ENCODE results near the gene INTS3.

The INTS3 gene

DNA sequence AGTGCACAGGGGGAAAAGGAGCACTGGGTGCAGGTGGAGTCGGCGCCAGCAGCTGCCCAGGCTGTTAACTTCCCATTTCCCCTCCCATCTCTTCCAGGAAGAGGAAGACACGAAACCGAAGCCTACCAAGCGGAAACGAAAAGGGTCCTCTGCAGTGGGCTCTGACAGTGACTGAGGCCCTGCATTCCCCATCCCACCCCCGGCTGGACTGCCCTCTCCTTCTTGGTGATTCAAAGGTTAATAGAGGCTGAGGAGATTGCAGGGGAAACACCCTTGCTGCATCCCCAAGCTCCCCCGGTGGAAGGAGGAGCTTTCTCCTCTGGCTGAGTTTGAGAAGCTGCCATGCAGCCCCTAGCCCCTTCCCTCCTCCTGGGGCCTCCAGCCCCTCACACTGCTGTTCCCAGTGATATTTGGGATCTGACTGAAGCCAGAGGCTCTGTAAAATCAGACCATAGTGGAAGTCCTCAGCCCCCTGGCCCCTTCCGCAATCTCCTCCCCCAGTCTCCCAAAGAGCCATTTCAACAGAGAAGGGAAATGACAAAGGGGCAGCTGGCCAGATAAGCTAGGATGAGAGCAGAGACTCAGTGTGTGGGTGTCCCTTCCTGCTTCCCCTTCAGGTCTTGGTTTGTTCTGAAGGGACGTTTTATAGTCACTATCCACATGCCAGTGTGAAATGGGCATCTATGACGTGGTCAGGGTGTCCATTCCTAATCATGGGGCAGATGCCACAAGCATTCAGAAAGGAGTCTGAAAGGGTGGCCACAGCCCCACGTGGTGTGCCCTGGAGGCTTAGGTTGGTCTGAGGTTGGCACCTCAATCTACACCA, 45.5 kb downstream of the INTS3 start:
- H3K4me1 ChIP-seq (ENCODE audit: control insufficient read depth, insufficient read depth, low read length), result peaks cover 4% of the 10 kb centered on the region; the same call in 1 of the 2 replicates
- no peaks in the 10 kb centered on the region for H3K27me3 ChIP-seq (ENCODE audit: control insufficient read depth, insufficient read depth, low read length)
- H3K4me3 ChIP-seq (ENCODE audit: low read length), result no peak overlapping the region
- no peaks in the 10 kb centered on the region for H3K9me3 ChIP-seq (ENCODE audit: control insufficient read depth, insufficient read depth, low read length)
- no peak overlapping the region for H3K27ac ChIP-seq (ENCODE audit: low read length)
- no peak for DNase-seq (ENCODE audit: low read depth, low spot score)
- WGBS (ENCODE audit: insufficient coverage, insufficient read length), result no CpG with 5 or more reads among the region's 12 CpGs
- H3K36me3 ChIP-seq (ENCODE audit: control insufficient read depth, insufficient read depth, low read length), result peaks cover 20% of the 10 kb centered on the region; the same call in 1 of the 2 replicates

DNA sequence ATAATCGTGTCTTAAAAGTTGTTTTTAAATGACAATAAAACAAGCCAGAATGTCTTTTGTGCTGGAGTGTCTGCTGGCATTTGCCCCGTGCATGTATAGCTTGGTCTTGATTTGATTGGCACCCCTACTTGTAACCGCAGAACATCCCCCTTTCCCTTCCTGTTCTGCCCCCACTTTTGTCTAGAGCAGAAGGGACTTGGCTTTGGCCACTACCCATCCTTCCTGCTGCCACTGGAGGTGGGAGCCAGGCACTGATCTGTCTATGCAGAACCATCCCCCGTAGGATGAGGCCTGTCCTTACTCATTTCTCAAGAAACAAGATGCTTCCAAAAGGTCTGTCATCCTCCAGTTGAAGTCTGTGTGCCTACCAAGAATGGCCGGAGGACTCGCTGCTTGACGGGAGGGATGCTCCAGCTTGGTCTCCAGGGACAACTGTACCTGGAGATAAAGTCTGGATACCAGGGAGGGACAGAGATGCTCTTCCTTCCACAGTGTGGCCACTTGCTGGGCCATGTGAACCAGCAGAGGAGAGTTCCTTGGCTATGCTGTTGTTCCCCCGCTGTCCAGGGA, 46.3 kb downstream of the INTS3 start:
- H3K4me1 ChIP-seq (ENCODE audit: control insufficient read depth, insufficient read depth, low read length), result peaks cover 4% of the 10 kb centered on the region; the same call in 1 of the 2 replicates
- WGBS (ENCODE audit: insufficient coverage, insufficient read length), result no CpG with 5 or more reads among the region's 8 CpGs
- H3K36me3 ChIP-seq (ENCODE audit: control insufficient read depth, insufficient read depth, low read length), result peaks cover 17% of the 10 kb centered on the region; the same call in 1 of the 2 replicates
- DNase-seq (ENCODE audit: low read depth, low spot score), result no peak
- H3K27me3 ChIP-seq (ENCODE audit: control insufficient read depth, insufficient read depth, low read length), result no peaks in the 10 kb centered on the region
- no peak overlapping the region for H3K27ac ChIP-seq (ENCODE audit: low read length)
- H3K4me3 ChIP-seq (ENCODE audit: low read length), result no peak overlapping the region
- no peaks in the 10 kb centered on the region for H3K9me3 ChIP-seq (ENCODE audit: control insufficient read depth, insufficient read depth, low read length)

DNA sequence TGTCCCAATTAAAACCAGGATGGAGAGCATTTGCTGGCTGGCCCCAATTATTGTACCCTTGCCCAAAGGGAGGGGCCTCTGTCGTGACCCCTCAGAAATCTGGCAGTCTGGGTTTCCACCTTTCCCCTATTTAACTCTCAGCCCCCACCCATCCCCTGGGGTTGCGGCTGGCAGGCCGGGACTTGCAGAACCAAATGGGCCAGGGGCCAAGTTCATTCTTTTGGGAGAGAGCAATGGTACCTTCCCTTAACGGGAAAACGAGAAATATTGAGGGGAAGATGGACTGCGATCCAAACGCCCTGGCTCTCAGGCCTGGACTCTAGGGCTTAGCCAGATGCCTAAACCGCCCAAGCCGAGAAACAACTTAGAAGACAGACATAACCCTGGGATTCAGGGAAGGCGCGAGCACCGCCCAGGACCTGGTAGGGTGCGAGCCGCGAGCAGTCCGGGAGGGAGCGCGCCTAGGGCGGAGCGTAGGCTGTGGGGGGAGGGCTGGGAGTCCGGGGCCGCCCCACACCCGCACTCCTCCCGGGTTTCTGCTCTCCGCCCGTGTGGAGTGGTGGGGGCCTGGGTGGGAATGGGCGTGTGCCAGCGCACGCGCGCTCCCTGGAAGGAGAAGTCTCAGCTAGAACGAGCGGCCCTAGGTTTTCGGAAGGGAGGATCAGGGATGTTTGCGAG, 47.1 kb downstream of the INTS3 start, which contains the start of gene SLC27A3:
TSS of gene SLC27A3 (plus strand) at position 628 of the 678 bp plus-strand sequence. CDS start 91 bp downstream, outside the sequence.
- H3K4me3 ChIP-seq (ENCODE audit: low read length), result peak within 1 kb of the TSS; percentile 47; the same call in 1 of the 2 replicates
- H3K36me3 ChIP-seq (ENCODE audit: control insufficient read depth, insufficient read depth, low read length), result peaks cover 17% of the 10 kb centered on the region; the same call in 1 of the 2 replicates
- no peaks in the 10 kb centered on the region for H3K9me3 ChIP-seq (ENCODE audit: control insufficient read depth, insufficient read depth, low read length)
- H3K27me3 ChIP-seq (ENCODE audit: control insufficient read depth, insufficient read depth, low read length), result no peaks in the 10 kb centered on the region
- no peak for DNase-seq (ENCODE audit: low read depth, low spot score)
- H3K4me1 ChIP-seq (ENCODE audit: control insufficient read depth, insufficient read depth, low read length), result peaks cover 4% of the 10 kb centered on the region; the same call in 1 of the 2 replicates
- H3K27ac ChIP-seq (ENCODE audit: low read length), result no peak within 1 kb of the TSS
- no CpG with 5 or more reads among the region's 35 CpGs for WGBS (ENCODE audit: insufficient coverage, insufficient read length)

DNA sequence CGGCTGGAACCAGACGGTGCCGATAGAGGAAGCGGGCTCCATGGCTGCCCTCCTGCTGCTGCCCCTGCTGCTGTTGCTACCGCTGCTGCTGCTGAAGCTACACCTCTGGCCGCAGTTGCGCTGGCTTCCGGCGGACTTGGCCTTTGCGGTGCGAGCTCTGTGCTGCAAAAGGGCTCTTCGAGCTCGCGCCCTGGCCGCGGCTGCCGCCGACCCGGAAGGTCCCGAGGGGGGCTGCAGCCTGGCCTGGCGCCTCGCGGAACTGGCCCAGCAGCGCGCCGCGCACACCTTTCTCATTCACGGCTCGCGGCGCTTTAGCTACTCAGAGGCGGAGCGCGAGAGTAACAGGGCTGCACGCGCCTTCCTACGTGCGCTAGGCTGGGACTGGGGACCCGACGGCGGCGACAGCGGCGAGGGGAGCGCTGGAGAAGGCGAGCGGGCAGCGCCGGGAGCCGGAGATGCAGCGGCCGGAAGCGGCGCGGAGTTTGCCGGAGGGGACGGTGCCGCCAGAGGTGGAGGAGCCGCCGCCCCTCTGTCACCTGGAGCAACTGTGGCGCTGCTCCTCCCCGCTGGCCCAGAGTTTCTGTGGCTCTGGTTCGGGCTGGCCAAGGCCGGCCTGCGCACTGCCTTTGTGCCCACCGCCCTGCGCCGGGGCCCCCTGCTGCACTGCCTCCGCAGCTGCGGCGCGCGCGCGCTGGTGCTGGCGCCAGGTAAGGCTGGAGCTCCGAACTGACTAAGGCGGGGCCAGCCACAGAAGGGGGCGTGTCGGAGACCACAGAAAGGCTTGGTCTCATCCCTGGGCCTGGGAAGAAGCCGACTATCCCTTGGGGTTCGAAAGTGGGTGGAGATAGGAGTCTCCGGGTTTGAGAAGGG, 47.8 kb downstream of the INTS3 start:
- no CpG with 5 or more reads among the region's 83 CpGs for WGBS (ENCODE audit: insufficient coverage, insufficient read length)

DNA sequence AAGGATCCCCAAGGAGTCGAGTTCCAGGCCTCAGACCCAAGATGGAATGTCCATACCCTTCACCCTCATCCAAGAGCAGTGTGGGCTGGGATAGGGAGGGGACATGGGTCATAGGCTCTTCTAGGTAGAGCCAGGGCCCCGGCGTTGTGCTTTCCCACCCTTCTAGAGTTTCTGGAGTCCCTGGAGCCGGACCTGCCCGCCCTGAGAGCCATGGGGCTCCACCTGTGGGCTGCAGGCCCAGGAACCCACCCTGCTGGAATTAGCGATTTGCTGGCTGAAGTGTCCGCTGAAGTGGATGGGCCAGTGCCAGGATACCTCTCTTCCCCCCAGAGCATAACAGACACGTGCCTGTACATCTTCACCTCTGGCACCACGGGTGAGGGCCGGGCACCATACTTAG, 48.5 kb downstream of the INTS3 start:
- Histone ChIP-seq H3K4me1 (ENCODE audit: control insufficient read depth, insufficient read depth, low read length) (peaks cover 4% of the 10 kb centered on the region; the same call in 1 of the 2 replicates), H3K27ac (ENCODE audit: low read length) (no peak overlapping the region), H3K4me3 (ENCODE audit: low read length) (no peak overlapping the region; the same call in 1 of the 2 replicates), H3K27me3 (ENCODE audit: control insufficient read depth, insufficient read depth, low read length) (no peaks in the 10 kb centered on the region), H3K36me3 (ENCODE audit: control insufficient read depth, insufficient read depth, low read length) (peaks cover 17% of the 10 kb centered on the region; the same call in 1 of the 2 replicates), H3K9me3 (ENCODE audit: control insufficient read depth, insufficient read depth, low read length) (no peaks in the 10 kb centered on the region)
- no peak for DNase-seq (ENCODE audit: low read depth, low spot score)
- no CpG with 5 or more reads among the region's 10 CpGs for WGBS (ENCODE audit: insufficient coverage, insufficient read length)

More for the DNA sequence above, 47.8 kb downstream of the INTS3 start:
- H3K27me3 ChIP-seq (ENCODE audit: control insufficient read depth, insufficient read depth, low read length), result no peaks in the 10 kb centered on the region
- H3K9me3 ChIP-seq (ENCODE audit: control insufficient read depth, insufficient read depth, low read length), result no peaks in the 10 kb centered on the region
- no peak overlapping the region for H3K27ac ChIP-seq (ENCODE audit: low read length)
- peaks cover 4% of the 10 kb centered on the region; the same call in 1 of the 2 replicates for H3K4me1 ChIP-seq (ENCODE audit: control insufficient read depth, insufficient read depth, low read length)
- peaks cover 17% of the 10 kb centered on the region; the same call in 1 of the 2 replicates for H3K36me3 ChIP-seq (ENCODE audit: control insufficient read depth, insufficient read depth, low read length)
- DNase-seq (ENCODE audit: low read depth, low spot score), result peak; percentile 84
- peak overlapping the region; percentile 47; the same call in 1 of the 2 replicates for H3K4me3 ChIP-seq (ENCODE audit: low read length)

DNA sequence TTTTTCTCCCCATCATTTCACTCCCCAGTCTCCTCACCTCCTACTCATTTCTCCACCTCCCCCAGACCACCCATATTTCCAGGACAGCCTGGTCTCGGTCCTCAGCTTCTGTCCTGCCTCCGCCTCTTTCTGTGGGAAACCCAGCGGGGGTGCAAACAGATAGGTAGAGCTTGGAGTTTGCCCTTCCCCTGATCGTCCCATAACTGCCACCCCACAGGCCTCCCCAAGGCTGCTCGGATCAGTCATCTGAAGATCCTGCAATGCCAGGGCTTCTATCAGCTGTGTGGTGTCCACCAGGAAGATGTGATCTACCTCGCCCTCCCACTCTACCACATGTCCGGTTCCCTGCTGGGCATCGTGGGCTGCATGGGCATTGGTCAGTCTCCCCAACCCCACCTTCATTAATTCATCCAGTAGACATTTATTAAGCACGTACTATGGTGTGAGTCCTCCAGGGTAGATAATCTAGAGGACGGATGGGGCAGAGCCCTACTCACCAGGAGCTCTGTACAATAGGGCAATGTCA, 49.1 kb downstream of the INTS3 start:
- H3K4me3 ChIP-seq (ENCODE audit: low read length), result no peak overlapping the region
- H3K27me3 ChIP-seq (ENCODE audit: control insufficient read depth, insufficient read depth, low read length), result no peaks in the 10 kb centered on the region
- peaks cover 4% of the 10 kb centered on the region; the same call in 1 of the 2 replicates for H3K4me1 ChIP-seq (ENCODE audit: control insufficient read depth, insufficient read depth, low read length)
- WGBS (ENCODE audit: insufficient coverage, insufficient read length), result no CpG with 5 or more reads among the region's 10 CpGs
- no peak for DNase-seq (ENCODE audit: low read depth, low spot score)
- no peaks in the 10 kb centered on the region for H3K9me3 ChIP-seq (ENCODE audit: control insufficient read depth, insufficient read depth, low read length)
- H3K27ac ChIP-seq (ENCODE audit: low read length), result no peak overlapping the region
- H3K36me3 ChIP-seq (ENCODE audit: control insufficient read depth, insufficient read depth, low read length), result 0 out of 2 replicates have a peak, but pooled peaks cover 14% of the 10 kb centered on the region

DNA sequence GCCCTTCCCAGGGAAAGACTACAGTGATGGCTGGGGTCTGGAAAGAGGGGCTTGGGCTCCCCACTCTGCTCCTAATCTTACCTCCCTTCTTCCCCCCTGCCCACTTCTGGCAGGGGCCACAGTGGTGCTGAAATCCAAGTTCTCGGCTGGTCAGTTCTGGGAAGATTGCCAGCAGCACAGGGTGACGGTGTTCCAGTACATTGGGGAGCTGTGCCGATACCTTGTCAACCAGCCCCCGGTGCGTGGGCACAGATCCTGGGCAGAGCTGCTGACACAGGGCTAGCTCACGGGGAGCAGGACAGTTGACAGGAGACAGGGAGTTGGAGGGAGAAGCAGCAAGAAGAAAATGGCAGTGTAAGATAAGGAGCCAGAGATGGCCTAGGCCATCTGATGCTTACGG, 49.8 kb downstream of the INTS3 start:
- DNase-seq (ENCODE audit: low read depth, low spot score), result no peak
- H3K27me3 ChIP-seq (ENCODE audit: control insufficient read depth, insufficient read depth, low read length), result no peaks in the 10 kb centered on the region
- H3K4me3 ChIP-seq (ENCODE audit: low read length), result no peak overlapping the region
- whole genome bisulfite sequencing (ENCODE audit: insufficient coverage, insufficient read length), result no CpG with 5 or more reads among the region's 7 CpGs
- H3K36me3 ChIP-seq (ENCODE audit: control insufficient read depth, insufficient read depth, low read length), result 0 out of 2 replicates have a peak, but pooled peaks cover 10% of the 10 kb centered on the region
- peaks cover 4% of the 10 kb centered on the region; the same call in 1 of the 2 replicates for H3K4me1 ChIP-seq (ENCODE audit: control insufficient read depth, insufficient read depth, low read length)
- no peaks in the 10 kb centered on the region for H3K9me3 ChIP-seq (ENCODE audit: control insufficient read depth, insufficient read depth, low read length)
- no peak overlapping the region for H3K27ac ChIP-seq (ENCODE audit: low read length)

DNA sequence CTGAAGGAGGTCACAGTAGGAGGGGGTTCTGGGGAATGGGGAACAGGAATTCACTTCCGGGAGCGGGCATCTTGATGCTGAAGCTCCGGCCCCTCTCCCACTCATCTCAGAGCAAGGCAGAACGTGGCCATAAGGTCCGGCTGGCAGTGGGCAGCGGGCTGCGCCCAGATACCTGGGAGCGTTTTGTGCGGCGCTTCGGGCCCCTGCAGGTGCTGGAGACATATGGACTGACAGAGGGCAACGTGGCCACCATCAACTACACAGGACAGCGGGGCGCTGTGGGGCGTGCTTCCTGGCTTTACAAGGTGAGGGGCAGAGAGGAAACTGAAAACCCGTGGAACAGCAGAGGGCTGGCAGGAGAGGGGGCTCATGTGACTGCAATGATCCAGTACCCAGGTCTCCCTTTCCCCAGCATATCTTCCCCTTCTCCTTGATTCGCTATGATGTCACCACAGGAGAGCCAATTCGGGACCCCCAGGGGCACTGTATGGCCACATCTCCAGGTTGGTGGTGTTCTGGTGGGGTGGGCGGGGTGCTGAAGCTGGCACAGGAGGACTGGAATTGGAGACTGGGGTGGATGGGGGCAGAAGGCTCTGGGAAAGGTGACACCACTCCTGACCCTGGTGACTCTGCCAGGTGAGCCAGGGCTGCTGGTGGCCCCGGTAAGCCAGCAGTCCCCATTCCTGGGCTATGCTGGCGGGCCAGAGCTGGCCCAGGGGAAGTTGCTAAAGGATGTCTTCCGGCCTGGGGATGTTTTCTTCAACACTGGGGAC, 50.4 kb downstream of the INTS3 start:
- H3K4me3 ChIP-seq (ENCODE audit: low read length), result no peak overlapping the region
- no peaks in the 10 kb centered on the region for H3K27me3 ChIP-seq (ENCODE audit: control insufficient read depth, insufficient read depth, low read length)
- no peak for DNase-seq (ENCODE audit: low read depth, low spot score)
- no peaks in the 10 kb centered on the region for H3K9me3 ChIP-seq (ENCODE audit: control insufficient read depth, insufficient read depth, low read length)
- peaks cover 4% of the 10 kb centered on the region; the same call in 1 of the 2 replicates for H3K4me1 ChIP-seq (ENCODE audit: control insufficient read depth, insufficient read depth, low read length)
- H3K36me3 ChIP-seq (ENCODE audit: control insufficient read depth, insufficient read depth, low read length), result 0 out of 2 replicates have a peak, but pooled peaks cover 4% of the 10 kb centered on the region
- no peak overlapping the region for H3K27ac ChIP-seq (ENCODE audit: low read length)
- WGBS (ENCODE audit: insufficient coverage, insufficient read length), result no CpG with 5 or more reads among the region's 22 CpGs

Measured in iPS DF 6.9 (cell line).